Measurements from ENCODE around the gene TAGLN3. TPM values are rescaled to one million over a fixed set of nuclear protein-coding genes. Genes with fewer than 3 reads are reported as not detected.
A peak's percentile ranks its signal among the peaks of the same experiment; 100 is the strongest.

TAGLN3 gene
- total RNA-seq, 1 experiment from 2014 or later = not detected

- no TSS peak for BruUV-seq (replicated peaks)
- no peak overlapping the region for H3K27ac ChIP-seq (ENCODE audit: low read length)
- TF ChIP-seq SIN3A (IDR thresholded peaks at IDR 0.05; ENCODE audit: borderline replicate concordance, insufficient read depth, low read depth, low read length) = no peak
- no peak for TF ChIP-seq POLR2AphosphoS5 (IDR thresholded peaks at IDR 0.05; ENCODE audit: low read depth, low read length)
- TF ChIP-seq CTCF (IDR thresholded peaks at IDR 0.05) = no peak
- TF ChIP-seq TCF7L2 (IDR thresholded peaks at IDR 0.05; ENCODE audit: low read depth, low read length) = no peak
These were observed 982 bp downstream of the TAGLN3 start for GRCh38 chr3:111999484-112000324.

GRCh38 chr3:112000367-112000771, 1.6 kb downstream of the TAGLN3 start:
- no peak for ATAC-seq
- TF ChIP-seq TCF7L2 (IDR thresholded peaks at IDR 0.05; ENCODE audit: low read depth, low read length) = no peak
- TF ChIP-seq CTCF (IDR thresholded peaks at IDR 0.05) = no peak
- TF ChIP-seq SIN3A (IDR thresholded peaks at IDR 0.05; ENCODE audit: borderline replicate concordance, insufficient read depth, low read depth, low read length) = no peak
- TF ChIP-seq POLR2AphosphoS5 (IDR thresholded peaks at IDR 0.05; ENCODE audit: low read depth, low read length) = no peak
- TF ChIP-seq REST (IDR thresholded peaks at IDR 0.05; ENCODE audit: insufficient read depth in 1 of 2, low read depth in 2 of 2, low read length in 1 of 2) = no peak
- Histone ChIP-seq H3K27me3 (ENCODE audit: control insufficient read depth, insufficient read depth, low read length) (no peaks in the 10 kb centered on the region), H3K27ac (ENCODE audit: low read length) (no peak overlapping the region), H3K9me3 (ENCODE audit: control insufficient read depth, insufficient read depth, low read depth, low read length) (no peaks in the 10 kb centered on the region), H3K4me3 (ENCODE audit: low read depth in 2 of 2, low read length in 2 of 2) (no peak overlapping the region), H3K4me1 (ENCODE audit: control insufficient read depth, insufficient read depth, low read length) (no peaks in the 10 kb centered on the region), H3K36me3 (ENCODE audit: control insufficient read depth, insufficient read depth, low read length) (no peaks in the 10 kb centered on the region)
- DNase-seq (ENCODE audit: low read depth, low spot score) = no peak
- BruUV-seq (replicated peaks) = no TSS peak
- ChIA-PET POLR2A (no interaction called here), CTCF (interaction anchor here (0.8 kb wide), 1 partner anchor 13 kb away, joined by 3 read pairs; no protein-coding TSS in a partner anchor)
- intact Hi-C loops (cut with micrococcal nuclease; ENCODE audit: unreplicated experiment) = no loop called here
- in situ Hi-C loops (cut with HindIII; ENCODE audit: low pct_unique_long_range_greater_than_20kb, low sequenced_read_pairs) = no loop called here

More at GRCh38 chr3:111999484-112000324, 982 bp downstream of the TAGLN3 start:
- ChIA-PET POLR2A (interaction anchor here (0.6 to 0.9 kb wide), 3 partner anchors 11 to 57 kb away, joined by 3 to 4 read pairs (median 3); no protein-coding TSS in a partner anchor), CTCF (interaction anchor here (0.5 to 1.3 kb wide), 5 partner anchors 11 to 149 kb away, joined by 3 to 10 read pairs (median 3); no protein-coding TSS in a partner anchor)
- DNase-seq (ENCODE audit: low read depth, low spot score) = no peak
- Histone ChIP-seq H3K4me1 (ENCODE audit: control insufficient read depth, insufficient read depth, low read length) (no peaks in the 10 kb centered on the region), H3K36me3 (ENCODE audit: control insufficient read depth, insufficient read depth, low read length) (no peaks in the 10 kb centered on the region), H3K4me3 (ENCODE audit: low read depth in 2 of 2, low read length in 2 of 2) (peak overlapping the region; percentile 38 to 53), H3K9me3 (ENCODE audit: control insufficient read depth, insufficient read depth, low read depth, low read length) (no peaks in the 10 kb centered on the region), H3K27me3 (ENCODE audit: control insufficient read depth, insufficient read depth, low read length) (no peaks in the 10 kb centered on the region)
- intact Hi-C loops (cut with micrococcal nuclease; ENCODE audit: unreplicated experiment) = no loop called here
- 0 out of 2 replicates have a peak, but pooled peaks have one; percentile 11 for ATAC-seq
- in situ Hi-C loops (cut with HindIII; ENCODE audit: low pct_unique_long_range_greater_than_20kb, low sequenced_read_pairs) = no loop called here
